Cerebellar cortex (tissue), 1 donor: Measurements from ENCODE around the gene KRT14.
"Not testable (repeated sequence)": the region's sequence is repeated elsewhere in the genome, so short reads cannot be mapped to it uniquely, and the experiment has no call there.

Experiments used
- DNase-seq: peaks from one replicate; pipeline ENCODE4 v3.0.0-alpha.2; 2015; ENCODE audit warnings: low spot score

Gene KRT14

GRCh38 chr17:41622340-41623183, 35.9 kb upstream of the KRT14 start:
- DNase-seq = not testable (repeated sequence)

- DNase-seq = no peak
These were observed 35.2 kb upstream of the KRT14 start for GRCh38 chr17:41621916-41622315.

DNA sequence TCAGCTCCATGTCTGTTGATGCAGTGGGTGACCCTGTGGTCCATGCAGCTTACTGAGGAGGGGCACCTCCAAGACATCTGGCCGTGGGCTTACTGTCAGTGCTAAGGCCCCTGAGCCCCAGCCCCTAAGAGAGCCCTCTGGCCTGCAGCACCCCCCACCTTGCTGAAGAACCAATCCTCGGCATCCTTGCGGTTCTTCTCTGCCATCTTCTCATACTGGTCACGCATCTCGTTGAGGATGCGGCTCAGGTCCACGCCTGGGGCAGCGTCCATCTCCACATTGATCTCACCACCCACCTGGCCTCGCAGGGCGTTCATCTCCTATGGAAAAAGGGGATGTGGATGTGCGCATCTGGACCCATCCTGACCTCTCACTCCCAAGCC, 34.7 kb upstream of the KRT14 start:
- DNase-seq = not testable (repeated sequence)

- DNase-seq = no peak
These were observed 34.1 kb upstream of the KRT14 start for GRCh38 chr17:41620583-41621434.

DNA sequence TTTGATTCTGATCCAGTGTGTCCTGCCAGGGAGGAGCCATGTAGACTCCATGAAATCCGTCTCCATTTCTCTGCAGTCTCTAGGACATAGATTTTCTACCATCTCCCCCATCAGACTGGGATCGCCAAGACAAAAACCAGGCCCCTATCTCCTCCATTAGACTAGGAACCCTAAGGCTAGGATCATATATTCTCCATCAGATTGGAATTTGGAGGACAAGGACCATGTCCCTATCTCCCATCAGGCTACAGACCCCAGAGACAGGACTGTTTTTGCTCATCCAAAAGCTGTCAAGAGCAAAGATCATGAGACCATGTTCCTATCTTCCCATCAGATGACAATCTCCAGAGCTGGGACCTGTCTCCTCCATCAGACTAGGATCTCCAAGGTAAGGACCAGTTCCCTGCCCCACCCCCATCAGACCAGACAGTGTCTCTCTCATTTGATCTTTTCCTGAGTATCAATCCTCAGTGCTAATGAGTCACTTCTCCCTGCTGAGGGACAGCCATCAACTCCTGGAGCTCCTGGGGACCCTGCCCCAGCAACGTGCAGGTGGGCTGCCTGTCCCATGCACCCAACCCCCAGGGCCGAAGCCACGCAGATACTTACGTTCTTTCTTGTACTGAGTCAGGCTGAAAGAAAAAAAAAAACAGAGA, 33.4 kb upstream of the KRT14 start:
- not testable (repeated sequence) for DNase-seq

- DNase-seq = no peak
These were observed 32.6 kb upstream of the KRT14 start for GRCh38 chr17:41619036-41619926.

GRCh38 chr17:41618341-41619035, 31.8 kb upstream of the KRT14 start:
- no peak for DNase-seq

DNA sequence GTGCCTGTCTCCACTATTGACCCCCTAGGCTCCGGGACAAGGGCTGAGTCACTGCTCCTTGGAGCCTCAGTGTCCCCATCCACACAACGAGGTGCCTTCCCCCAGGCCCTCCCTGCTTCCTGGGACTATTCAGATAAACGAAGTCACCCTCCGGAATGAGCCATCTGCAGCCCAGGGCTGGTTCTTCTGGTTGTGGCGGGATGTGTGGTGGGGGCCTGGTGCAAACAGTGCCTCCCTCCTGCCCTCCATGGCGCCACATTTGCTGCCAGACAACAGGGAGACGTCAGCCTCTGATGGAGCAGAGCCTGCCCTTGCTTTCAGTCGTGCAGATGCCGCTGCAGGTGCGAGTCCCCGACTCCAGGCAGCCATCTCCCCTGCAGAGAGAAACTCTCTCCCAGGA, 31.0 kb upstream of the KRT14 start:
- DNase-seq = no peak

GRCh38 chr17:41617136-41617535, 30.4 kb upstream of the KRT14 start:
- no peak for DNase-seq

- DNase-seq = not testable (repeated sequence)
These were observed 29.8 kb upstream of the KRT14 start for GRCh38 chr17:41616486-41616885.

DNA sequence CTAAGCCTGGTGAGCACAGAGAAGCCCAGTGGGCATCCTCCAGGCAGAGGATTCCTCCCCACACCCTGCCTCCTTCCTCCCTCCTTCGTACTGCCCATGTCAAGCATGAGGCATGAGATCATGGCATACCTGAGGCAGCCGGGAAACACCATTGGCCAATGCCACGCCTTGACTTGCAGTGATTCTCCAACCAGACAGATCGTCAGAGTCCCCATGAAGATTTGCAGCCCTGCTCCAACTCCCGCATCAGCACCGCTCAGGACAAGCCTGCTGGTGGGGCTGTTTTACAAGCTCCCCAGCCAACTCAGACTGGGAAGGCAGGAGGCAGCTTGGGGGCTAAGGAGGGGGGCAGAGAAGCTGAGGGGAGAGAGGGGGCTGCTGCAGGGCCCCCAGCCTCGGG, 28.8 kb upstream of the KRT14 start:
- no peak for DNase-seq

DNA sequence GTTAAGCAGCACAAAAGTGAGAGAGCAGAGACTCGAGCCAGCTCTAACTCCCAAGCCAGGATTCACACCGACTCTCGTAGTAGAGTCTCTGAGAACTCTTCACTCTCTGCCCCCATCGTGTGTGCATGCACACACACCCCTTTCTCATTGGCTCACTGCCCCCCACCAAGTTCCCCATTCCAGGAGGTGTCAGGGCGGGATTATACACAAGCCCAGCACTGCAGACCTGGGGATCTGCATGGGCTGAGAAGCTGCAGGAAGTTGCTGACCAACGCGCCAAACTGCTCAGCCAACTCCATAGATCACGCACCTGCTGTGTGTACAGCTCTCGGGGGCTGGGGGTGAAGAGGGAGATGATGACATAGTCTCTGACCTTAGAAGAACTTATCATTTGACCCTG, 28.1 kb upstream of the KRT14 start:
- not testable (repeated sequence) for DNase-seq

DNA sequence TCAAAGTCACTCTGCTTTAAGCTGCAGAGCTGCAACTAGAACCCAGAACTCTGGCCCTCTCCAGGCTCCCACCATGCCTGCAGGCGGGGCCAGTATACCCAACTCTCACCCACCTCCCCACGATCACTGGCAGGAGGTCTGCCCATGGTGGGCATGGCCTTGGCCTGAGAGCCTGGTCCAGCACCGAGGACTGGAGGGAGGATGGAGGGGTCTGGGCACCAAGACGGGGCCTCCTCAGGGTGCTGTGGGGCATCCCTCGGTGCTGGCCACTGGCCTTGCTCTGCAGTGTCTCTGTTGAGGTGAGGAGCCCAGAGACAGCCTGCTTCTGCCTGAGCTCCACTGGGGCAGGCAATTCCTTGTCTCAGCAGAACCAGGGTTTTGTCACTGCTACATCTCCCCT, 27.4 kb upstream of the KRT14 start:
- DNase-seq = no peak

GRCh38 chr17:41613277-41614082, 26.8 kb upstream of the KRT14 start:
- DNase-seq = no peak

- not testable (repeated sequence) for DNase-seq
These were observed 25.9 kb upstream of the KRT14 start, which contains the start of gene KRT16 for GRCh38 chr17:41612376-41613160. Gene KRT16 (minus strand): TSS chr17:41612767. CDS start chr17:41612688, 79 bp downstream.

DNA sequence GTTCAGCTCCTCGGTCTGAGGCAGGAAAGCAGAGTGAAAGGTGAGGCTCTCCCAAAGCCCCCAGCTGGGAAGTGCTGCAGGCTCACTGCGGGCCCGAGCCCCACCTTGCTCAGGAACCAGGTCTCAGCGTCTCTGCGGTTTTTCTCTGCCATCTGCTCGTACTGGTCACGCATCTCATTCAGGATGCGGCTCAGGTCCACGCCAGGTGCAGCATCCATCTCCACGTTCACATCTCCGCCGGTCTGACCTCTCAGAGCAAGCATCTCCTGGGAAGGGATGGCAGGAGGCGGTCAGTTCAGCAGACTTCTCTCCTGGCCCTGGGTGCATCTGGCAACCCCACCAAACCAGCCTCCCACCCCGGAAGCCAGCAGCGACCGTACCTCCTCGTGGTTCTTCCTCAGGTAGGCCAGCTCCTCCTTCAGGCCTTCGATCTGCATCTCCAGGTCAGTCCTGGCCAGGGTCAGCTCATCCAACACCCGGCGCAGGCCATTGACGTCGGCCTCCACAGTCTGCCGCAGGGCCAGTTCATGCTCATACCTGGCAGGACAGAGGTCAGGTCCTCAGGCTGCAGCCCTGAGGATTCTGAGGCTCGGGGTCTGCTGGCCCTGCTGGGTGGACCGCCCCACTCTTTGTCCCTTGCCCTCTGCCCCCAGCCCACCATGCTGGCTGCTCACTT, 24.4 kb upstream of the KRT14 start:
- no peak for DNase-seq

- DNase-seq = peak; percentile 5
These were observed 23.4 kb upstream of the KRT14 start for GRCh38 chr17:41610061-41610517.

DNA sequence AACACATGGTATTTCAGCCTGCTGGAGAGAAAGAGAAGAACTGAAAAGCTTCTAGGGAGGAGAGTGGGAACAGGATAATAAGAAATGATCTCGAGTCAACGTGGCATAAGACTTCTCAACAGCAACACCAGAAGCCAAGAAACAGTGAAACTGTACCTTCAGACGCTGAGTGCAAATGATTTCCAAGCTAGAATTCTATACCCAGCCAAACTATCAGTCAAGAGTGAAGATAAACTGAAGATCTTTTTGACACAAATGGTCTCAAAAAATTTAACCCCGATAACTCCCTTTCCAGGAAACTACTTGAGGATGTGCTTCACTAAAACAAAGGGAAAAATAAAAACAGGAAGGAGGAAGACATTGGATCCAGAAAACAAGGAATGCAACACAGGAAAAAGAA, 20.2 kb upstream of the KRT14 start:
- not testable (repeated sequence) for DNase-seq
